CD1c-positive myeloid dendritic cell (primary cell): ENCODE measurements around the gene IRX6.

Experiments used
- DNase-seq: peaks from one replicate; pipeline ENCODE4 v3.0.0-alpha.2; 2016; ENCODE audit errors: extremely low spot score

The IRX6 gene

DNA sequence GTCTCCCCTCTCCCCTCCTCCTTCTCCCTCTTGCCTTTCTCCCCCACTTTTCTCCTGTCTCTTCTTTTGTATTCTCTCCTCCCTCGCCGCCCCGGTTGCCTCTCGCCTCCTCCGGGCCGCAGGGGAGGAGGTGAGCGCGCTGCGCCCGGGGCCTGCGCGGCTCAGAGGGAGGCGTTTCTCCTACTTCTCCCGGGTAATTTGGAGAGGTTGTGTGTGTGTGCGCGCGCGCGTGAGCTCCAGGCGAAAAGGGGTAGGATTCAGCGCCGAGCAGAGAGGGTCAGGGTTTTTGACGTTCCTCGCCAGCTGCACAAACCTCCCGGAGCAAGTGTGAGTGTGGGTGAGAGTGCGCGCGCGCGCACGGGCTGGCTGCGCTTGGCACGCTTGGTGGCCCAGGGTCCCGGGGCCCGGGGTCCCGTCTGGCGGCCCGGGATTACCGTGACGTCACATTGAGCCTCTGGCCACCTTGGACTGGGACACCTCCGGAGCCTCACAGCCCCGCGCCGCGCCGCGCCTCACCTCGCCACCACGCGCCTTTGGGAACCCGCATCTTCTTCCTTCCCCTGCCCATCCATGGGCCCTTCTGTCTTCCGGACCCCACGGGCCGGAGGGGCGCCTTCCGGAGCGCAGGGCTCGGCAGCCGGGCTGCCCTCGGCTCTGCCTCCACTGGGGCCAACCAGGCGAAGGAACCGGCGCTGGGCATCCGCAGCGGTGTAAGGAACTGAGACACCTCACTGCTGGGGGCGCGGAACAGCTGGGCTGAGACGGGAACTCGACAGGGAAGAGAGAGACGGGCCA lies 479 bp downstream of the IRX6 start:
- no peak for DNase-seq

DNA sequence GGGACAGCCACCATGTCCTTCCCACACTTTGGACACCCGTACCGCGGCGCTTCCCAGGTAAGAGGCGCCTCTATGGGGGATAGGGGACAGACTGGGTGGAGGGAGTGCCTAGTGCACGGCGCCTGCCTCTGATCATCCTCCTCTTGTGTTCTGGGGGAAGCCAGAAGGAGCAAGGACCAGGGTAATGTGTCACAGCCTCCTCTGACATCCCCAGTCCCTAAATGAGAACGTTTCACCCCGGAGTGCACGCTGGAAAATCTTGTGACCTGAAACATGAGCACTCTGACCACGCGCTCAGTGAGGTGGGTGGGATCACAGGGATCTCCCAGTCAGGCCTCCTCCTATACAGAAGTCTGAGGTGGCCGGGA lies 1.1 kb downstream of the IRX6 start:
- DNase-seq, result no peak

DNA sequence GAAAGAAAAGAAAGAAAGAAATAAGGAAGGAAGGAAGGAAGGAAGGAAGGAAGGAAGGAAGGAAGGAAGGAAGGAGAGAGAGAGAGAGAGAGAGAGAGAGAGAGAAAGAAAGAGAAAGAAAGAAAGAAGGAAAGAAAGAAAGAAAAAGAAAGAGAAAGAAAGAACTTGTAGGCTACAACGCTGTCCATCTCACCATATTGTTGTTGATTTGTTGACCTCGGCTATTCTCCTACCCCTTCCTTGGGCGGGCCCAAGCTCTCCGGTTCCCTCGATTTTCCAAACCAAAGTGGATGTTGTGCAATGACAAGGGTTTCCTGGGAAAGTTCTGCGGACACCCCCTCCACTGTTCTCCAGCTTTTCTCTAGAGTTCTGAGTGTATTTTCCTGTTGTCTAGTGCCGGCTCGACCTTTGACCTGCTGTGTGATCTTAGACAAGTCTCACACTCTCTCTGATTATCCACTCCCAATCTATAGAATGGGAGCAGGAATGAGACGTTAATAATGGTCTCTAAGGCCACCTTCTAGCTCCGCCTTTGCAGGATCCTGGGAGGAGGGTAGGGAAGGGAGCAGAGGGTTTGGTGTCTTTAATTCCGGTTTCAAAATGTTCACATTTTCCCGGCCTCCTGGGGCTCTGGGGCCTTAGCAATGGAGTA lies 1.6 kb downstream of the IRX6 start:
- no peak for DNase-seq

DNA sequence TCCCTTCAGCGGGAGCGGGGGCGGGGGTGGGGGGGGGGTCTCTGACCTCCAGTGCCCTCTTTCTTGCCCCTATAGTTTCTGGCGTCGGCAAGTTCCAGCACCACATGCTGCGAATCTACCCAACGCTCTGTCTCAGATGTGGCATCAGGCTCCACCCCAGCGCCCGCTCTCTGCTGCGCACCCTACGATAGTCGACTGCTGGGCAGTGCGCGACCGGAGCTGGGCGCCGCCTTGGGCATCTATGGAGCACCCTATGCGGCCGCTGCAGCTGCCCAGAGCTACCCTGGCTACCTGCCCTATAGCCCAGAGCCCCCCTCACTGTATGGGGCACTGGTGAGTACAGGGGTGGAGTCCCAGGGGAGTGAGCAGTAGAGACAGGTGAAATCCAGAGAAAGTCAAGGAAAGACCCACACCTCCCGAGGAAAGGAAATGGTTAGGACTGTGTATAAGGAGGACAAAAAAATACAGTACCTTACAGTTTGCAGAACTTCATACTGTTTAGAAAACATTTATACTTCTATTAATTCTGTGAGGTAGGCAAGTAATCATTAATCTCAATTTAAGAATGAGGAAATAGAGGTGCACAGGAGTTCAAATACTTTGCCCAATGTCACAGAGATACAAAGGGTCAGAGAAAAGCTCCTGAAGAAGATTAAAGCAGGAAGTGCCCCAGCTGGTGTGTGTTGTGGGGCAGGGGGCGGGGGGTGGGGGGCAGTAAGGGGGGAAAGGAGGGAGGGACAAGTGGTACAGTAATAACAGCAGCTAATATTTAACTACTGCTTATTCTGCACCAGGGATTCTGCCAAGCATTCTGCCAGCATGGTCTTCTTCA lies 2.5 kb downstream of the IRX6 start:
- no peak for DNase-seq

DNA sequence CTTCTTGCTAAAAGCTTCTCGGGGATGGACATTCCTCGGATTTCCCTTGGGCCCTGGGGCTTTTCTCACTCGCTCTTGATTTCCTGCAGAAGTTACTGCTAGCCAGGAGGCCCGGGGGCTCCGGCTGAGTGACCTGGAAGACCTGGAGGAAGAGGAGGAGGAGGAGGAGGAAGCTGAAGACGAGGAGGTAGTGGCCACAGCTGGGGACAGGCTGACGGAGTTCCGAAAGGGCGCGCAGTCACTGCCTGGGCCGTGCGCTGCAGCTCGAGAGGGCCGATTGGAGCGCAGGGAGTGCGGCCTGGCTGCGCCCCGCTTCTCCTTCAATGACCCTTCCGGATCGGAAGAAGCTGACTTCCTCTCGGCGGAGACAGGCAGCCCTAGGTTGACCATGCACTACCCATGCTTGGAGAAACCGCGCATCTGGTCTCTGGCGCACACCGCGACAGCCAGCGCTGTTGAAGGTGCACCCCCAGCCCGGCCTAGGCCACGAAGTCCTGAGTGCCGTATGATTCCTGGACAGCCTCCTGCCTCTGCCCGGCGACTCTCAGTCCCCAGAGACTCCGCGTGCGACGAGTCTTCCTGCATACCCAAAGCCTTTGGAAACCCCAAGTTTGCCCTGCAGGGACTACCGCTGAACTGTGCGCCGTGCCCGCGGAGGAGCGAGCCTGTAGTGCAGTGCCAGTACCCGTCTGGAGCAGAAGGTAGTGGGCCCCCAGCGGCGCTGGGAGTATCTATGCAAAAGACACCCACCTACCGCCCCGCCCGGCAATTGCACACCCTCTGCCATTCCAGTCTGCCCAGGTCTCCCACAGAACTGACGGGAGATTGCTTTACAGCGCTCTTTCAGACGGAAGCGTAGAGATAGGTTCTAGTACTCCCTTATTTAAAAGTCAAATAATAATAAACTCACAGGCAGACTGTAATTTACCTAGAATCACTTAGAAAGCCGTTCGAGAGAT lies 4.9 kb downstream of the IRX6 start:
- DNase-seq, result no peak

DNA sequence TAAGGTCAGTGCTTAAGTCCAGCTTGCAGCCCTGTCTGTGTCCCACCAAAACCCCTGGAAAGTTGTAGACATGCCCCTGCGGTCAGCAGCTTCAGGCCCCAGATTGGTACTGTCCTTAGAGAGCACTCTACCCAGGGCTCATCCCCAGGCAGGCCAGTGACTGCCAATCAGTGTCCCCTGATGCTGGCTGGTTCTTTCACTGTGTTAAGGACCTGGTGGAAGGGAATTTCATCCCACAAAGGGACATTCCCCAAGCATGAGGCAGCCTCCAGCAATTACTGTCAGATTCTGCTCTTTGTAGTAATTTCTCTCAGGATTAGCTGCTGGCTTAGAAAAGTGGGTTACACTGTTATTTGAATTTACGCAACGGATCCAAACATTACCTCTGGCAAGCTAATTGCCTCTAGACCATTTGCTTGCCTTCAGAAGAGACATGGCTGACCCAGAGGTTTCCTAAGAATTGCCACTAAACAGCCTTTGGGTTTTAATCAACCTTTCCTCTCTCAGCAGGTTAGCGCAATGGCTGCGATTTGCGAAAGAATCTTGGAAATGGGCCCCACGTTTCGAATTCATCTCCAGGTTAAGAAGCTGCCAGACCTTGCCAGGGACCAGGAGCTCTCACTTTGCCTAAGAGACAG lies 5.9 kb downstream of the IRX6 start:
- DNase-seq, result no peak

DNA sequence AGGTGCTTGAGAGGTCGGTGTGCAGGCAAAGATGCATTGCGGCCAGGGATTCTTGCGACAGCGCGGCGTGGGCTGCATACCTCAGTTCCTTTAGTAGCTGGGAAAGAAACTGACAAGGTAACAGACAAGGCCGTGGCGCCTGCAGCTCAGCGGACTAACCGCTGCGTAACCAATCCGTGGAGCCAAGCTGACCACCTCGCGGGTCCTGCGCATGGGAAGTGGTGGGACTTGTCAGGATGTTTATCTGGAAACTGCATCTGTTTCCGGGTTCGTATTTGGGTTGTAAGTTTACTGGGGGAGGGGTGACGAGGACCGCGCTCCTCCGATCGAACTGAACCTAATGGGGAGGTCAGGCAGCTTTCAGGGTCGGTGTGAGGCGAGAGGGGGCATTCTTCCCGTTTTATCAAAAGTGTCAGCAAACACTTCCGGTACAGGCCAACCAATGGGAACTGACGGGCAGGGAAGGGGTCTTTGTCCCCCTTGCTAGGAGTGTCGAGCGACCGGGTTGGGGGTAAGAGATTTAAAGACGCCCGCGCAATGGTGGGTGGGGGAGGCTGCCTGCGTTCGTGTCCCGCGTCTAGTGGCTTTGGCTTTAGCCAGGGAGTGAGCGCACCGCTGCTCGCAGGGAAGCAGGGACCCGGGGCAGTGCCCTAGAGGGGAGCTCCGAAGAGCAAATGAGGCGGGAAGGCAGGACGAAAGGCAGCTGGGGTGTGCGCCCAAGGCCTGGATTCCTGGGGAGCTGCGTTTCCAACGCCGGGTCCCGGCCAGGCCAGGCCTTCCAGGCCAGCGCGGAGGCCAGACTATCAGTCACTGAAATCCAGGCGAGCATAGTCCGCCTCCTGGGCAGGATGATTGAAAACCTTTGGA lies 7.0 kb downstream of the IRX6 start:
- DNase-seq, result no peak

DNA sequence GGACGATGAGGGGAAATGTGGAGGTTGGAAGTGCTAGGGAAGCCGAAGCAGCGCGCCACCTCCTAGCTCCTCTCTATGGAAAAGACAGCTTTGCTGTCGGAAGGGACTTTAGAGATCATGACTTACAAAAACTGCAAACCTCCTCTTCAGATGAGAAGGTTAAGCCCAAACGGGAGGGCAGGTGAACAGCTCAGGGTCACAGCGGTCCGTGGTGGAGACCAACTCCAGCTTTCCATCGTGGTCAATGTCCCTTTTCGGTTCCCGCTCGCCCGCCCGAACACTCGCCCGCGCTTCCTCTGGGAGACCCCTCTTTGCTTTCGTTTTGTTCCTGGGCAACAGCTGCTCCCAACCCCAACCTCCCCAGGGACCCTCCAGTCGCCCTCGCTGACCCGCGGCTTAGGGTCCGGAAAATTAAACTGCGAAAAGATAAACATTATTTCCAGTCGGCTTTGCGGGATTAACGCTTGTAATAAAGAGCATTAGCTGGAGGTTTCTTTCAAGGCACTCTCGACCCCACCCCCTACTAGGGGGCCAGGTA lies 7.7 kb downstream of the IRX6 start:
- DNase-seq, result no peak

DNA sequence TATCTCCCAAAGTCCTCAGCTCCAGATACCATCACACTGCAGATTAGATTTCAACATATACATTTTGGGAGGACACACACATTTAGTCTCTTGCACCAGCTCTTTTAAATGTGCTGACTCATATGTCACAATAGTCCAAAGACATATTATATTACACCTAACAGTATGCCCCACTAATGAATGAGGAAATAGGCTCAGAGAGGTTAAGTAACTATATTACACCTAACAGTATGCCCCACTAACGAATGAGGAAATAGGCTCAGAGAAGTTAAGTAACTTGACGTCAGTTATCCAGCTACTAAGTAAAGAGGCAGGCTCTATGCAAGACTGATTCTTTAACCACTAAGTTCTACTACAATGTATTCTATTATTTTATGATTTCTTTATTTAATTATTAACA lies 9.7 kb downstream of the IRX6 start:
- DNase-seq, result peak; percentile 12

DNA sequence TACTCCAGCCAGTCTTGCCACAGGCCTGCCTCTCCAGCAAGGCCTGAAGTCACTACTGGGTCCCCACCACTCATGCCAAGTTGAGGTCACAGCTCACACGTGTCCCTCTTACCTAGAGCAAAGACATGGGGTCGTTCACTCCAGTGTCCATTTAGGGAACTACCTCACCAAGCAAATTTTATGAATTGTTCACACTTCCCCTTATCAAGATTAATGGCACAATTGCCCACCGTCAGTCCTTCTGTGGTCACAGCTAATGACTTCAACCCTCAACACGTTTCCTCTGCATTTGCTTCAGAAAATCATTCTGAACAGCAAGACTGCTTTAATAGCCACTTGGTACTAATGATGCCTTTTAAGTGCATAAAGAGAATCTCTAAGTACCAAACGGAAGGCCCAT lies 14.6 kb downstream of the IRX6 start:
- peak; percentile 22 for DNase-seq

DNA sequence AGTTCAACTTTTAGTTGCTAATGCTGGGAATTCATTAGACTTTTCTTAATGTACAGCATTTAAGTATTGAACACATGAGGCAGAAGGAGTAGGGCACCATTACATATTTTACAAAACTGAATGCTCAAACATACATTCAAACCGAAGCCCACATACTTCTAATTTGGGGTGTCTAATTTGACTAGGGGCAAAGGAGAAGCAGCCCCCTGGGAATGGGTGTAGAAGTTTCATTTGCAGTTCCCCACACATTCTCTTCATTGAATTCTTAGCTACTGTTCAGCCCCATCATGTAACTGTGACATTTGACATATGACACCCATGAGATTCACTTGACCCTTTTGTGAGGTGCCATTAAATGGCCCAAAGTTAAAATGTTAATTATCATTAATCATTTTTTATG lies 16.4 kb downstream of the IRX6 start:
- no peak for DNase-seq

DNA sequence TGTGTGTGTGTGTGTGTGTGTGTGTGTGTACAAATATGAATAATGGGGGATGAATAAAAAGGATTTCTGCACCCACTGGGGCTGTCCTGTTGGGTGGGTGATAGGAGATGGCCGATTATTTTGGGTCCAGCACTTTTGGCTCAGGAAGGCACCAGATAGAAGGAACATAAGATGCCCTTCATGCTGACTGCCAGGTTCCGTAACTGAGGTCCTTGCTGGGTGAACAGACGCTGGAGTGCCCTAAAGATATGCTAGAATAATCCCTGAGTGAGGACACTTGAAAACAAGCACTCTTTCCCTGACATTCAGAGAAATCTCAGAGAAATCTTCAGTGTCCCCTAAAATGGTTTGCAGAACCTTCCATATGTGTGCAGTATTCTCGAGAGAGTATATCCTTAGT lies 17.7 kb downstream of the IRX6 start:
- DNase-seq, result no peak

DNA sequence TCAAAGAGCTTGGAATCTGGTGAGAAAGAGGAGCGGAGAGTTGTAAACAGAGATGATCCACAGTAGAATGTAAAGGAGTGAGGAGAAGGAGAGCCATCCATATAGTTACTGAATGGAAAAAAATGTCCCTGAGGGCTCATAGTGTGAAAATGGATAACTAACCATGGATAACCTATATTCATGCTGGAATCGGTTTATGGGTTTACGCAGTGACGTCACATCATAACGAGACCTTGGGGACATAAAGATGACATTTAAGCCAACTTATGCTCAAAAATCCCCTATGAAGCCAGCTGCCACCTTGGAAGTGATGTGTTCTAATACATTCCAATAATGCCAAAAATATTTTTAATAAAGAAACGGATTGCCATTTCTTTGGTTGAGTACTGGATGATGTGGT lies 22.5 kb downstream of the IRX6 start:
- no peak for DNase-seq

DNA sequence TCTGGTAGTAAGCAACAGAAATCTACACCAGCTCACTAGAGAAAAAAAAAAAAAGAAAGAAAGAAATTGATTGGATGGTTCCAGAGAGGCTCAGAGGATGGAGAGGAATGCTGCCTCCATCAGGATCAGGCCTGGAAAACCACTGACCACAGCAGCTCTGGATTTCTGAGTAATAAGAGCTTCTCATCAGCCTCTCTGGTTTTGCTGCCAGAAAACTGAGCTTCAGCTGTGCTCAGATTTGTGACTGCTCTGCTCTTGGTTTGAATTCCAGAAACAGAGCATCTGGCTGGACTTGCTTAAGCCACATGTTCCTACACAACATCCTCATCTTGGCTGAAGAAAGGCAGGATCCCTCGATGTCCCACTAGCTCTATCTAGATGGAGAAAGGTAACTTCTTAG lies 25.9 kb downstream of the IRX6 start:
- DNase-seq, result no peak

DNA sequence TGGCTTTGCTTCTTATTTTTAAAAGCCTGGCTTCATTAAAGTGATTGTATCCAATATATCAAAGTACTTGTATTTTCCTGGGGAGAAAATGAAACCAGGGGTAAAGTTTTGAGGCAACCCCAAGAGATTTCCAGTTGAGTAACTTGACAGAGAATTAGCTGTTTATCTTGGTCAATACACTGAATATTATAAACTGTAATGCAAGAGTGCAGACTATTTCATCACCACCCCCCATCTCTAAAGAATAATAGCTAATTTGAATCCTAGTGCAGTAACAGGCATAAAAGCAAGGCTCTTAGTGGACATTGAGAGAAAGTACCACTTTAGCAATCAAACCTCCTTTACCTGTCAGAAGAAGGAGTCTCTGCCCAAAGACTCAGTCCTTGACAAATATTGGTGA lies 27.0 kb downstream of the IRX6 start:
- DNase-seq, result no peak

DNA sequence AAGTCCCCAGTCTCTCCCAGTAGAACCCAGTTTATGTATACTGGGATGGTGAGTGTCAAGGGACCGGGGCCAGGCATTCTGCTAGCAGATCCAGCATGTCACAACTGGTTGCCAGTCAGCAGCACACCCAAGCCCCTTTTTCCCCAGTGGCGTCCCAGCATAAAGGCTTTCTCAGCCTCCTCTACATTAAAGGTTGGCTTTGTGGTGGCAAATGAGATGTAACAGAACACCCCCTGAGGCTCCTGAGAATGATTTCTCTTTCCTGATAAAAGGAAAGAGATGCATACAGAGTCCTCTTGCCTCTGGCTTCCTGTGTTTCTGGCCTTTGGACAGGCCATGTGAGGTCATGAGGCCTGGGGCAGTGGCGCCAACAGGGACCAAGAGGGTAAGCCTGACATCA lies 27.9 kb downstream of the IRX6 start:
- DNase-seq, result no peak

DNA sequence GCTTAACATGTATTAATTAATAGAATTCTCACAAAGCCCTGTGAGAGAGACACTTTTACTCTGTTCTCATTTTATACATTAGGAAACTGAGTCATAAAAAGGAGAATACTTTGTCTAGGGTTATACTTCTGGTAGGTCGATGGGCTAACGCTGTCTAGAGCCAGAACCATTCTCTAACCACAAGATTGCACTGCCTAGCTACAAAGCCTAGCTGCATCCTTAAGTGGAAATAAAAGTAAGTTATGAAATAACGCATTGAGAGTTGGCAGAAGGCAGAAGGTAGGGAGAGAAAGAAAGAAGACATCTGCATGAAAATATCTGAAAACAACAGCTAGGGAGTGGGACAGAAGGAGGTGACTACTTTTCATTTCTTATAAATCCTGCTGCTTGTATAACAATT lies 33.2 kb downstream of the IRX6 start:
- no peak for DNase-seq

DNA sequence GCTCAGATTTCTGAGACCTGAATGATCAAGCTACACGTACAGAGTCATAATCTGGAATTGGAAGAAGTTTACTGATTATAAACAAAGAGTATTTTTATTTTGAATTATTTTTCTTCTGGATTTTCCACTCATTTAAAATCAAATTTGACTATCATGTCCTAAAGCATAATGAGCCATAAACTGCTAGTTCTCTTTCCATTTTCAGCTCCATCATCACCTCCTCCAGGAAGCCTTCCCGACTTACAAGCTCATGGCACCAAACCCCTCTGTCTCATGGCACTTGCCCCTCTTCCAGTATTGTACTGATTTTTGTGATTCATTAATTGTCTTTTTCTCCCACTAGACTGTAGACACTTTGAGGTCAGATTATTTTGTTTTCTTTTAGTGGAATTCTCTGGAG lies 35.9 kb downstream of the IRX6 start:
- no peak for DNase-seq

DNA sequence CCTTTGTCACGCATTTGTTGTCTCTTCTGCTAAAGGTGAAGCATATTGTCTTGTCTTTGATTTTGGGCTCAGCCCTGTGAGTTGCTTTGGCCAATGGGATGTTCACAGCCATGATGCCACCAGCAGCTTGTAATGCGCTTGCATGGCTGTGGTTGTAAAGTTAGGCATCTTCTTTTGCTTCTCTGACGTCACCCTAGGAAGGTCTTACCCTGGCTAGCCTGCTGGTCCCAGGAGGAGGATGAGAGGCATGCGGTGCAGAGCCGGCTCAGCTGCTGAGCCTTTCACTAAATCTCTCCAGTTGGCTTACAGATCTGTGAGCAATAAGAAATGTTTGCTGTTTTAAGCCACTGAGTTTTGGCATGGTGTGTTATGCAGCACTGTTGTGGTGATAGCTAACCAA lies 40.8 kb downstream of the IRX6 start:
- no peak for DNase-seq

DNA sequence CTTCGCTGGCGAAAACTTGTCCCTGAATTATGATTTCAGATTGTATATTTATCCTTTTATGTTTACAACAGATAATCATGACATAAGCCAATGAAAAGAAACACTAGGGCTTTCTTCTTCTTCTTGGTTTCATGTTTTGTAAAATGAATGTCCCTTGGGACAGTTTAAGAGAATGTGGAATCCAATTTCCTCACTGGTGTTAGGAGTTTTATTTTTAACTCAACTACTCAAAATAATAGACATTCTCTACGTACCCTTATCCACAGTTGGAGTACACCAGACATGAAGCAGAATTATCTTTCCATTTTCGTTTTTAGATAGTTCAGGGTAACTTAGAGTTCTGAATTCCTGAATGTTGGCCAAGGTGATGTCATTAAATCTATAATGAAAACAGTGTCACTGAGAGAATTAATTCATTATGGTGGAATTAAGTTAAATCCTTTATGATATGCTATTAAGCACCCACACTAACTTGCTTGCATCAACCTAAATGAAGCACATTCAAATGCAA lies 43.4 kb downstream of the IRX6 start:
- DNase-seq, result no peak
